HG03159 (cell line): ENCODE results near the gene IMPDH2.
"Not testable (repeated sequence)": the region's sequence is repeated elsewhere in the genome, so short reads cannot be mapped to it uniquely, and the experiment has no call there.

Source experiments
- ATAC-seq: cut with Tn5 transposase; IDR thresholded peaks from one replicate; pipeline ENCODE4 v1.9.1; 2021; ENCODE audit warnings: mild to moderate bottlenecking, moderate library complexity; ENCODE audit not compliant: unreplicated experiment

Gene IMPDH2

DNA sequence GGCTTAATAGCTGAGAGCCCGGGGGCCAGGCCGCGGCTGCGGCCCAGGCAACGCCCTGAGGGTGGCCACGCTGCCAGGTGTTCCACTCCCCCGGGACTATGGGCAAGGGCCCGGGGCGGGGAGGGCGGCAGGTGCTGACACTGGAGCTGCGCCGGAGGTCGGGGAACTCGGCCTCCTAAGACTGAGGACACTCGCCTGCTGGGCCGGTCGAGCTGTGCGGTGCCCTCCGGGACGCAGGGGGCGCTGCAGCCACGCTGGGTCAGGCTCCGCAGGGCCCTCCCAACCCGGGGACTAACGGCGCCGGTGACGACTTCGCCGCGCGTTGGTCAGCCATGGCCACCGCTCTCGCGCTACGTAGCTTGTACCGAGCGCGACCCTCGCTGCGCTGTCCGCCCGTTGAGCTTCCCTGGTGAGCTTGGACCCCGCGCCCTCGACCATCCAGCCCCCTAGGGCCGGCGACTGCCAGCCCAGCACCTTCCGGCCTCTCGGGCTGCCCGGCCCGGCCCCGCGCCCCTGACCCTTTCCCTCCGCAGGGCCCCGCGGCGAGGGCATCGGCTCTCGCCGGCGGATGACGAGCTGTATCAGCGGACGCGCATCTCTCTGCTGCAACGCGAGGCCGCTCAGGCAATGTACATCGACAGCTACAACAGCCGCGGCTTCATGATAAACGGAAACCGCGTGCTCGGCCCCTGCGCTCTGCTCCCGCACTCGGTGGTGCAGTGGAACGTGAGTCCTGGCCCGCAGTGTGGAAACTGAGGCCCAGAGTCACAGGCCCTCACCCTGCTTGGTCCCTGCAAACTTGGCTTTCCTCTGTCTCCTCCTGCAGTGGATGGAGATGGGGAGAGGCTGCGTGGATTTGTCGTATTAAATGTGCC, 7.1 kb downstream of the IMPDH2 start, which contains the start of gene NDUFAF3:
Gene NDUFAF3 (plus strand): TSS at position 309 of the 875 bp plus-strand sequence. CDS start 24 bp downstream, at position 333.
- peak; percentile 56 for ATAC-seq

DNA sequence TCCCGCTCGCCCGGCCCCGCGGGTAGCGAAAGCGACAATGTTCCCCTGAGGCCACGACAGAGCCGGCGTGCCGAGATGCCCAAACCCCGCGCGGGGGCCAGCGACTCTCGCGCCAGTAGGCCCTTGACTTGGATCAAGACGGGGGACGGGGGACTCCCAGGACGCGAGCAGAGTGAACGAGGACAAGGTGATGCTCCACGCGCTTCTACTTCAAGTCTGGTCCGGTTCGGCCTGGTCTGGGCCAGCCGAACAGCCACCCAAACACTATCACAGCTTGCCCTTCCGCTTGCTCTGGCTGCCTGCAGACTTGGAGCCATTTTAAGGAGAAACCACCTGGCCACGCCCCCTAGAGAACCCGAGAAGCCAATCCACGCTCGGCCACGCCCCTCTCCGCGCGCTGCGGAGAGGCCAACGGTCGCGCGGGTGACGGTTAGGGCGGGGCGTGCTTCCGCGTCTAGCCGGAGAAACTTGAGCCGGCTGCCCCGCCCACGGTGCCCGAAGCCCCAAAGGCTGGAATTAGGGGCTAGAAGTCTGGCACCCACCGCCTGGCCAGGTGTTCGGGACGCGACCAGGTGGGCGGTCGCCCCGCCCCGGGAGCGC, 7.9 kb downstream of the IMPDH2 start:
- ATAC-seq = peak; percentile 51

GRCh38 chr3:49020330-49021212, 8.6 kb downstream of the IMPDH2 start:
- peak; percentile 1 for ATAC-seq

DNA sequence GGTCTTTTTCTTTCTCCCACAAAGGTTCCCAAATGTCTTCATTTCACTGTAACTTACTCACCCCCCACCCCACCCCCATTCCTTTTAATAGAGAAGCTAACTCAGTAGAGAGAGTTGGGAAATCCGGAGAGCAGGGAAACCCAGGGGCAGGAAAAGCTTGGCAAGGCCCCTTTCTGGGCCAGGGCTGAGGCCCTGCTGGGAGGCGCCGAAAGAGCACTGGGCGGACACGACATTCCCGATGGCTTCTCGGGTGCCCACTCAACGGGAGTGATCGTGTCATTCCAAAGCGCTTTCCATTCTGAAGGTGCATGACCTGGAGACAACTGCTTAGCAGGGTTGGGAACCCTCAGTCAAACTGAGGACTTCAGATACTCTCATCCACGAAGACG, 9.3 kb downstream of the IMPDH2 start:
- no peak for ATAC-seq

- ATAC-seq = no peak
Measured at GRCh38 chr3:49018707-49019006, 10.5 kb downstream of the IMPDH2 start.

DNA sequence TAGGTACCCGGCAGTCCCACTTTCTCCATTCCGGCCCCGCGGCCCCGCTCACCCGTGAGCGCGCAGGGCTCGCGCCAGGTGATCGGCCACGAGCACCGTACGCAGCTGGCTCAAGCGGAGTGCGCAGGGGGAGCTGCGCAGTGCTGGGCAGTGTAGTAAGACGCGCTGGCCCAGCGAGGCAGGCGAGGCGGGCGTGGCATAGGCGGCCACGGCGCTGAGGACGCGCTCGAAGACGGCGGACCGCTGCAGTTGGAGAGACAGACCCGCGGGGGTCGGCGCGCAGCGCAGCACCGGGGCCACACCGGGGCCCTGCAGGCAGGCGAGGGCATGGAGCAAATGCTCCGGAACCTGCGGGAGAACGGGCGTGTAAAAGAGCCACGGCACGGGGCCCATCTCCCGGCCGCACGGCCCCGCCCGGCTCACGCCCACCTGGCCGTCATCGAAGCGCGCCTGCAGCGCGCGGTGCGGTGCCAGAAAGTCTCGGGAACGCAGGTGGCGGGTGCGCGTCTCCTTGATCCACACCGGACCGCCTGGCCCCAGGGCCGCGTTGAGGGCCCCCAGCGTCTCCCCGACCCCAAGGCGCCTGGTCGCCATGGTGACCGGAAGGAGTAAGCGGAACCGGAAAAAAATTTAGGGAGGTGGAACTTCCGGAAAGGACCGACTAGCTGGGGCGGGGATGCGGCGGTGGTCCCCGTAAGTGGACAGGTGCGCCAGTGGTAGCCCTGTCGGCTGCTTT, 11.1 kb downstream of the IMPDH2 start, which contains the start of gene DALRD3:
Gene DALRD3 (minus strand): TSS at position 610 of the 736 bp plus-strand sequence. CDS start 16 bp downstream, at position 594.
- no peak for ATAC-seq

GRCh38 chr3:49017229-49017970, 11.8 kb downstream of the IMPDH2 start:
- ATAC-seq = no peak

DNA sequence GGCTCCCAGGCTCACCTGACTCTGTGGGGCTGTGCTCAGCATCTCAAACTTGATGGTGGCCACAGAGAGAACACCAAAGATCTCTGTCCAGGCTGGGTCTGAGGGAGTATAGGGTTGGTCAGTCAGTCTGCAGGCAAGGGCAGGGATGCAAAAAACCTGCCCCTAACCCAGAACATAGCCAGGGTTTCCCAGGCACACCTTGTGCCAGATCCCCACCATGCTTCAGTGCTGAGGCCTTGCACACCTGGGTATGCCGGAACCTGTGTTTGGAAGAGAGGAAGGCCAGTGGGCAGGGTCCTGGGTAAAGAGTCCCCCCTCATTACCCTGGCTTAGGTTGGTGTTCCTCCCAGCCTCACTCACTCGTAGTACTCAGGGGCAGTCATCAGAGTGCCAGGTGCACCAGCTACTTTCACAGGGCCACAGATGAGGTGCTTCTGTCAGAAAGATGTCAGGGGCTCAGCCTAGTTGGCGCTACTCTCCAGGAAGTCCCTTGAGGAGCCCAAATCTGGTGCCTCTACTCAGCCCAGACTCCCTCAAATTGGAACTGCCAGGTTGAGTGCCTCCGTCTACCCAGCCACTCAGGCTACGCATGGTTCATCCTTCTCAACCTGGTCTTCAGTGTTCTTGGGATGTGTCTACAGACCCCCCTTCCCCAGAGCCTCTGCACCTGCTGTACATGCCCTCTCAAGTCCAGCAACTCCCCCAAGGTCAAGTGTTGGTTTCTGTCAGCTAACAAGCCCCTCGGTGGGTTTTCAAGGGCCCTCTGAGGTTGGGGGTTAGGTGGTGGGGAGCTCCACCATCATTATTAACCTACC, 12.6 kb downstream of the IMPDH2 start:
- ATAC-seq = no peak

DNA sequence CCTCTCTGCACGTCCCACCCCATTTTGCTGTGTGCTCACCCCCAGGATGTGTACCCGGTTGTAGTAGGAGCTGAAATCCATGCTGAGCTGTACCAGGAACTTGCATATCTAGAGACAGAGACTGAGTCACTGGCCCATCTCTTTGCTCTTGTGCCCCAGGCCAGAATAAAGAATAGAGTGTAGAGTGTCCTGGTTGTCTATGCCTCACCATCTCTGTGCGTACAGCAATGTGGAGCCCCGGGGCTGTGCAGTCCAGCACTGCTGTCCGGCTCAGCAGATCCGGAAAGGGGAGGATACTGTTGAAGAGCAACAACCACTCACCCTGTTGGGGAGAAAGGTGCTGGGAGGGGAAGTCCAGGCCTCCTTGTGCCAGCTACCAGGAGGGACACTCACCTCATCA, 13.4 kb downstream of the IMPDH2 start:
- no peak for ATAC-seq

- no peak for ATAC-seq
Measured at GRCh38 chr3:49015072-49015471, 14.1 kb downstream of the IMPDH2 start.

- no peak for ATAC-seq
Measured at GRCh38 chr3:49013738-49014660, 15.2 kb downstream of the IMPDH2 start.

DNA sequence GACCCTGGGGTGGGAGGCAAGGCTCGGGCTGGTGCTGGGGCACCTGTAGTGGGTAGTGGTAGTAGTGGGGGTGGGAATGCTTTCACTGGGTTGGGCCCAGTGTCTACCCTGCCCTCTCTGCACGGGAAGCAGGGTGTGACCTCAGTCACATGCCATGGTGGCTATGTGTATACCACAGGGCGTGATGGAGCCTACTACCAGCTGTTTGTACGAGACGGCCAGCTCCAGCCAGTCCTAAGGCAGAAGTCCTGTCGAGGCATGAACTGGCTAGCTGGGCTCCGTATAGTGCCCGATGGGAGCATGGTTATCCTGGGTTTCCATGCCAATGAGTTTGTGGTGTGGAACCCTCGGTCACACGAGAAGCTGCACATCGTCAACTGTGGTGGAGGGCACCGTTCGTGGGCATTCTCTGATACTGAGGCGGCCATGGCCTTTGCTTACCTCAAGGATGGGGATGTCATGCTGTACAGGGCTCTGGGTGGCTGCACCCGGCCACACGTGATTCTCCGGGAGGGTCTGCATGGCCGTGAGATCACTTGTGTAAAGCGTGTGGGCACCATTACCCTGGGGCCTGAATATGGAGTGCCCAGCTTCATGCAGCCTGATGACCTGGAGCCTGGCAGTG, 16.0 kb downstream of the IMPDH2 start:
- ATAC-seq = no peak

GRCh38 chr3:49012441-49013017, 16.7 kb downstream of the IMPDH2 start:
- no peak for ATAC-seq

- ATAC-seq = no peak
Measured at GRCh38 chr3:49009396-49009795, 19.8 kb downstream of the IMPDH2 start.

DNA sequence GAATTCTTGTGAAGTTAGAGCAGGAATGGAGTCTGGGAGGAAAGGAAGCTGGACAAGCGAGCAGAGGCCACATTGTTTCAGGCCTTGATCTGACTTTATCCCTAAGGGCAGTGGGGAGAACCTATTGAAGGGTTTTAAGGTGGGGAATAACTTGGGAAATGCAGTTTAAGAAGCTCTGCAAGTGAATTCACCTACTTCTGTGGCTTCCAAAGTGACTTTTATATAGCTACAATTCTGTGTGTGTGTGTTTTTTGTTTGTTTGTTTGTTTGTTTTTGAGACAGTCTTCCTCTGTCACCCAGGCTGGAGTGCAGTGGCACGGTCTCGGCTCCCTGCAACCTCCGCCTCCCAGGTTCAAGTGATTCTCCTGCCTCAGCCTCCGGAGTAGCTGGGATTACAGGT, 20.6 kb downstream of the IMPDH2 start:
- ATAC-seq = not testable (repeated sequence)

GRCh38 chr3:49007771-49008528, 21.2 kb downstream of the IMPDH2 start:
- peak; percentile 29 for ATAC-seq
